Measurements from ENCODE around the gene HSPG2.

GRCh38 chr1:21813542-21813941 is 123.6 kb downstream of the HSPG2 start:
- TF ChIP-seq POLR2A (IDR thresholded peaks at IDR 0.05; ENCODE audit: low read depth, low read length) (no peak), TAF1 (IDR thresholded peaks at IDR 0.05; ENCODE audit: borderline replicate concordance, low read depth, low read length) (no peak), POLR2AphosphoS5 (IDR thresholded peaks at IDR 0.05; ENCODE audit: low read depth, low read length) (no peak)
